ENCODE results near the gene ADCK2.
"Not testable (repeated sequence)": the region's sequence is repeated elsewhere in the genome, so short reads cannot be mapped to it uniquely, and the experiment has no call there.

Gene ADCK2

DNA sequence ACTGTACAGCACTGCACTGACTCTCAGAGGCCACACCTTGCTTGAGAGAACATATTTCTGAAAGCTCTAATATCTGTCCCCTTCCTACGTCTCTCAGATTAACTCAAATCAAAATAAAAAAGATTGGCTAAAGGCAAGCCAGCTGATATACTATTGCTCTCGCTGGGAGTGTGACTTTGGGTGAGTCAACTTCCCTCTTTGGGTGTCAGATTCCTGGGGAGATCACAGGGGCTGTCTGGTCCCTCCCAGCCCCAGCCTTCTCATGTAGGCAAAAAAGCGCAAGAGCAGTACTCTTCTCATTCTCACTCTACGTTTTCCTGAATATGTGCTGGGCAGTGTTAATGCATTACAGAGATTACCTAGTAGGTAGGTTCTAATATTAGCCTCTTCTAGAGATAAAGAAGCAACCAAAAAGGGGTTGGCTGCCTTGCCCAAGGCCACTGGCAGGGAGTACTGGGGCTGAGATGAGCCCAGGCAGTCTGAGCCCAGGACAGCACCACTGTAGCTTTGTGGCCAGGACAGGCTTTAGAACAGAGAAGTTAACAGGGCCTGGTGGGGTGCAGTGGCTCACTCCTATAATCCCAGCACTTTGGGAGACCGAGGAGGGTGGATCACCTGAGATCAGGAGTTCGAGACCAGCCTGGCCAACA, 23.1 kb upstream of the ADCK2 start:
- DNase-seq, result no peak

DNA sequence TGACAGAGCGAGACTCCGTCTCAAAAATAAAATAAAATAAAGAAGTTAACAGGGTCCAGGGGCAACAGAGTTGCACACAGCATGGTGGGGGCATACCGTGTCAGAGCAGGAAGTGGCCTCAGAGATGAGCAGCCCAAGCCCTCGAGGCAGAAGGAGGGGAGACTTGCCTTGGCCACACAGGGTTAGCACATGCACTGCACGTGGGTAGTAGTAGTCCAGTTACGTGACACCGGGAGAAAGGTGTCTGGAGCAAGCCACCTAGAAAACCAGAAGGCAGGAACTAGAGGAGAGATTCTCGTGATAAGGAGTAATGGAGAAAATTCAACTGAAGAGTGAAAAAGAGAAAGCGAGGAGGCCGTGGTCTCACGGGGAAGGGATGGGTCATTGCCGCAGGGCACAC, 22.4 kb upstream of the ADCK2 start:
- DNase-seq, result no peak

DNA sequence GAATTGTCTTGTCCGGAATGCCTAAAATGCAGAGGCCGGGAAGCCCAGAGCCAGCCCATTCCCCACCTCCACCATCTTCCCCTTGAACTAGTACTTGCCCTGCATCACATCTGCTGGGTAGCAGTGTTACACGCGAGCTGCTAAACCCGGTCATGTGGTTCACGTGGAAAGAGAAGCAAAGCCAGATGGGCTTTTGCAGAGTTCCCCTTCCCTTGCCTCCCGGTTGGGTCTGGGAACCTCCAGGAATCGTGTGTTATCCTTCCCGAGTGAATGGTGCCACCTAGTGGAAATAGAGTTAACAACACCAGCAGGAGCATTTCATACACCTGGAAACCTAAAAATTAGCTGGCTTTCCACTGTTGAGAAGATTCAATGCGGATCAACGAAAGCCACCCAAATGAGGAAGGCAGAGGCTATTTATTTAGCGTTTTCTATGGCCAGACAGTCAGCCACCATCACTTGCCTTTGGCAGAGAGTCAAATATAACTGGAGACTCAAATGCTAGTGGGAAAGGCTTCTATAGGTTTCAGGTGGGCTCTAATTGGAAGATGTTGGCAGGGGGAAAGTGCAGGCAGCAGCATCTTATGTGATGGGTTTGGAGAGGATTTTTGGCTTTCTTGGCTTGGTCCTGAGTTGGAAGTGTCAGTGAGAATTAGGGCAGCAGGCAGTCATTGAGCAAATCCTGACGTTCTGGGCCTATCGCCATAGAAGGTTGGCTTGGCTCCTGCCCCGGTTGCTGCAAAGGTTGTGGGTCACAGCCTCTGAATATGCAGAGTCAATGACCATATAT, 19.2 kb upstream of the ADCK2 start:
- DNase-seq, result no peak

DNA sequence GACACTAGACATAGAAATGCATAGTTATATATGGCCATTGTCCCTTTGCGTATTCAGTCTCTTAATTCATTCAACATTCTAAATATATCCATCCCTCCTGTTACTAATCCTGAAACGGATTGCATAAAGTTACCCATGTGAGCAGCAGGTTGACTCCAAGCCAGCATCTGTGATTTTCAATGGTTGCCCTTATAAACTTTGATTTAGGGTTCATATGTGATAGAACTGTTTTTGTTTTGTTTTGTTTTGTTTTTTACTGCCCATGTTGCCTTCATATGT, 18.7 kb upstream of the ADCK2 start:
- no peak for DNase-seq

DNA sequence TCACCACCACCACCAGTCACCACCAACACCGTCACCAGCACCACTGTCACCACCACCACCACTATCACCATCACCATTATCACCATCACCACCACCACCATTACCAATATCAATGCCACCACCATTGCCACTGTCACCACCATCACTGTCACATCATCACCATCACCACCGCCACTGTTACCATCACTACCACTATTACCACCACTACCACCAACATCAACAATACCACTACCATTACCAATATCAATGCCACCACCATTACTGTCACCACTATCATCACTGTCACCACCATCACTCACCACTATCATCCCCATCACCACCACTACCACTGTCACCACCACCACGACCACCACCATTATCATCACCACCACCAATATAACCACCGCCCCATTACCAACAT, 18.1 kb upstream of the ADCK2 start:
- no peak for DNase-seq

DNA sequence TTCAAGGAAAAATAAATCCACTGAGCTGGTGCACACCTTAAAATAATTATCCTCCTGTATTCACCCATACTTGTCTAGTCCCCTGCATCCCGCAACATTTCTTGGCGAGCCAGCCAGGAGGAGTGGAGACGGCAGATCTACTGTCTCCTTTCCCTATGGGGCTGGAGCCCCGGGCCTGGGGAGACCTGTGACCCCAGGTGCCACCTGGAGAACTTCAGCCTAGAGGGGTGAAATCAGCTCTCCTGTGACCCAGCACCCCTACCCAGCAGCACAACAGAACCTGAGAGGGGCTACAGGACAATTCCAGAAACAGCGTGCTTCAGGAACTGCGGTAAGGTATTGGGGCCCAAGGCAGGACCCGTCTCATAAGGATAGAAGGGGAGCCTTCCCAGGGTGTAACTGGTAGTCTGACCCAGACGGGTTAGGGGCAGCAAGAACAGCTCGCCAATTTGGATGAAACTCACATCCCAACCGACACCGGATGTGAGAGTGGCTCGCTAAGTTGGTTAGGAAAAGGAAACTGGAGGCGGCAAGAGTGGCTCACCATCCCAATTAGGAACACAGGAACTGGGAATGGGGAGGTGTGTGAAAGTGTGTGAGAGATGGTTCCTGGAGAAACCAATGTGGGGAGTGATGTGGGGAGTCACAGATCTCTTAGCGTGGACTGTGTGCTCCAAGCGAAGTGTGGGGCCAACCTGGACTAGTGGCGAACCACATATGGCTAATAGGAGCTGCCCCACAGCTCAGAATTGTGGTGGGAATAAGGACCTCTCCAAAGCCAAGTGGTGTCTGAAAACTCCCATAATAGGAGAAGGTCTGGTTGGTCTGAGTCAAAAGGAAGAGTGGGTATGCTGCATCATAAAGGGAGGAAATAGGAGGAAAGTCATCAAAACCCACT, 17.0 kb upstream of the ADCK2 start:
- no peak for DNase-seq

DNA sequence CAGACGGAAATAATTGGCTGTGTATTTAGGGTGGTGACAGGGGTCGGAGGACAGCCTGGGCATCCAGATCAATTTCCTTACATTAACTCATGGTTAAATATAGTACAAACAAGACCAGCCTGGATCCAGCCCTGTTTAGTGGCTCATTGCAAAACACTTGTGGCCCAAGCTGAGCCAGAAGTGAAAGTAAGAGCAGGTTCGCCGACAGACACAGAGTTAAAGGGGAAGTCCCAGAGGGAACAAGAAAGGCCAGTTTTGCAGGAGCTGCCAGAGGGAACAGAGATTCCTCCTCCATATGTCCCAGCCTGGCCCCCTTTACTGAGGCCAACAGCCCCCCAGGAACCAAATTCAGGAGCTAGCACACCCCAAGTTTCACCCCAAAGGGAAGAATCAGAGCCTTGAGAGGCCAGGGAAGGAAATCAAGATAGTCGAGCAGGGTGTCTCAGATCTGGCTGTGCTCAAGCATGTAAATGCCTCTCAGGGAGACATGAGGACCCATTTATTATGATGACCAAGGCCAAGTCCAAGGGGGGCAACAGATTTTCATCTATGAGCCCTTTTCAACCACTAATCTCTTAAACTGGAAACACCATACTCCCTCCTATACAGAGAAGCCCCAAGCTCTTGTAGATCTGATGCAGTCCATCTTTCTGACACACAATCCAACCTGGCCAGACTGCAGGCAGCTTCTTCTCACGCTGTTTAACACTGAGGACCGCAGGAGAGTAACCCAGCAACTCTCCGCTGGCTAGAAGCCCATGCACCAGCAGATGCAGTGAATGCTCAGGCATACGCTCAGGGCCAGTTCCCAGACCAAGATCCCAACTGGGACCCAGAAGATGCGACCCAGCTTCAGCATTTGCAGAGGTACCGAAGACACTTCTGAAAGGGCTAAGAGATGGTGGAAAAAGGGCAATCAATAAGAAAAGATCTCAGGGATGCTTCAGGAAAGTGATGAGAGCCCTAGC, 15.9 kb upstream of the ADCK2 start:
- DNase-seq, result no peak

DNA sequence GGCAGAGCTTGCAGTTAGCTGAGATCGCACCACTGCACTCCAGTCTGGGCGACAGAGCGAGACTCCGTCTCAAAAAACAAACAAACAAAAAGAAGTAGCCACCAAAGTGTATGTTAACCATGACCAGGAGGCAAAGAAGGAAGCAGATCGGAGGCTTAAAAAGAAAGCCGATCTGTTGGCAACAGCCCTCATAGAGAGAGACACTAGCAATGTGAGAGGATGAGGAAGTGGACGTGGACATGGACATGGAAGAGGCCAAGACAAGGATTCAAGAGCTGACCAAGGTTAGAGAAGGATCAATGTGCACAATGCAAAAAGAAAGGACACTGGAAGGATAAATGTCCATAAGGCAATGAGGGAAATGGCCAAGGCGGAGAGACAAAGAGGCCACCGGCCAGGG, 14.9 kb upstream of the ADCK2 start:
- DNase-seq, result no peak

DNA sequence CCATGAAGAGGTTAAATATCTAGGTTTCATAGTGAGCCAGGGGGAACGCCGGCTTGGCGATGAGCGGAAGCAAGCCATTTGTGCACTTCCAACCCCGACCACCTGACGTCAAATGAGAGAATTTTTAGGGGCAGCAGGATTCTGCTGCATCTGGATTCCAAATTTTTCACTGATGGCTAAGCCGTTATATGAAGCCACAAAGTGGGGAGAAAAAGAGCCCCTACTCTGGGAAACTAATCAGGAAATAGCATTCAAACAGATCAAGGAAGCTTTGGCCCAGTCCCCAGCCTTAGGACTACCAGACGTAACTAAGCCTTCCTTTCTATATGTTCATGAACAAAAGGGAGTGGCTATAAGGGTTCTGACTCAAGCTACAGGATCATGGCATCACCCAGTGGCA, 12.9 kb upstream of the ADCK2 start:
- DNase-seq, result no peak

DNA sequence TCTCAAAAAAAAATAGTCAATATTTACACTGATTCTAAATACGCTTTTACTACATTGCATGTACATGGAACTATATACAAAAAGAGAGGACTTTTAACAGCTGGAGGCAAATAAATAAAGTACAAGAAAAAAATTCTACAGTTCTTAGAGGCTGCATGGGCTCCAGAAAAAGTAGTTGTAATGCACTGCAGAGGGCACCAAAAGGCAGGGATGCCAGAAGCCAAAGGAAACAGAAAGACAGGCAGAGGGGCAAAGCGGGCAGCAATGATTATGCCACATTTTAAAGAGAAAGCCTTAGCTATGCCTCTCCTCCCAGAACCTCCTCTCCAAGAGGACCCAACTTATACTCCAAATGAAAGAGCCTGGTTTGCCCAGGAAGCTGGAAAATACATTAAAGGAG, 11.6 kb upstream of the ADCK2 start:
- no peak for DNase-seq

DNA sequence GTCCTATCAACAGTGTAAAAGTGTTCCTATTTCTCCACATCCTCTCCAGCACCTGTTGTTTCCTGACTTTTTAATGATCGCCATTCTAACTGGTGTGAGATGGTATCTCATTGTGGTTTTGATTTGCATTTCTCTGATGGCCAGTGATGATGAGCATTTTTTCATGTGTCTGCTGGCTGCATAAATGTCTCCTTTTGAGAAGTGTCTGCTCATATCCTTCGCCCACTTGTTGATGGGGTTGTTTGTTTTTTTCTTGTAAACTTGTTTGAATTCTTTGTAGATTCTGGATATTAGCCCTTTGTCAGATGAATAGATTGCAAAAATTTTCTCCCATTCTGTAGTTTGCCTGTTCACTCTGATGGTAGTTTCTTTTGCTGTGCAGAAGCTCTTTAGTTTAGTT, 9.8 kb upstream of the ADCK2 start:
- DNase-seq, result not testable (repeated sequence)

DNA sequence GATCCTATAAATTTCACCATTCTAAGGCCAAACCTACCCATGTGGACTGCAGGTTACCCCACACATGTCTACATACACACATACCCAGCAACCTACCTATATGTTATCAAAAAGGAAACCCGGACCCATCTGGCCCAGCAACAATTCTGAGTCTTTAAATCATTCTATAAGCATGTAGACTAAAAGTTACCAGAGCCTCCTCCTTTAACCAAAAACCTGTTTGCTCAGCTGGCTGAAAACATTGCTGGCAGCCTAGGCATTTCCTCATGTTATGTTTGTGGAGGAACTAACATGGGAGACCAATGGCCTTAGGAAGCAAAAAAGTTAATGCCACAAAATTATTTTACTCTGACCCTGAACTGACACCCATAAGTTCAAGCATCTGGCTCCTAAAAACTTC, 5.3 kb upstream of the ADCK2 start:
- no peak for DNase-seq

DNA sequence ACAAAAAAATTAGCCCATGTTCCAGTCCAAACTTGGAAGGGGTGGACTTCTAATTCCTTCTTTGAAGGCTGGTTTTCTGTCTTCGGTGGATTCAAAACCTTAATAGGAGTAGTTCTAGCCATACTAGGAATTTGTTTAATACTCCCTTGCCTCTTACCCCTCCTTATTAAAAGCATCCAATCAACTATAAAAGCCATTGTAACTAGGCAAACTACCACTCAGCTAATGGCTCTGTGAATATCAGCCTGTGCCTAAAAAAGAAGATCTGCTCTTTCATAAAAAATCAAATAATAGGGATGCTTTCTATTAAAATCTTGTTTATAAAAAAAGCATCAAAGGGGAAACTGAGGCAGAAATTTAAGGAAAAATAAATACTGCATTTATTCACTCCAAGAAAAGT, 4.1 kb upstream of the ADCK2 start:
- no peak for DNase-seq

DNA sequence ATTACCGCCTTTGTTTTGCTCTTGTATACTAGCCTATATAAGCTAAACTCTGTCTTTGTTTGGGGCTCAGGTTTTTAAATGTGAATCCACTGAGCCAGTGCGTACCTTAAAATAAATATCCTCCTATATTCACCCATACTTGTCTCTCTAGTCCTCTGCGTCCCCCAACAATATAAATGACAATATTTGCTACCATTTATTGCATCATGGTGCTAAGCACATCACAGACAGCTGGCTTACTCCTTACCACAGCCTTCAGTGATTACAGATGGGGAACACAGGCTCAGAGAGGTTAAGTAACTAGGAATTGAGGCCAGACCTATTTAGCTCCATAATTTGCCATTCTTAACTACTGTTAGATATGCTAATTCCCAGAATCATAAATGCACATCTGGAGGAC, 3.4 kb upstream of the ADCK2 start:
- DNase-seq, result no peak

DNA sequence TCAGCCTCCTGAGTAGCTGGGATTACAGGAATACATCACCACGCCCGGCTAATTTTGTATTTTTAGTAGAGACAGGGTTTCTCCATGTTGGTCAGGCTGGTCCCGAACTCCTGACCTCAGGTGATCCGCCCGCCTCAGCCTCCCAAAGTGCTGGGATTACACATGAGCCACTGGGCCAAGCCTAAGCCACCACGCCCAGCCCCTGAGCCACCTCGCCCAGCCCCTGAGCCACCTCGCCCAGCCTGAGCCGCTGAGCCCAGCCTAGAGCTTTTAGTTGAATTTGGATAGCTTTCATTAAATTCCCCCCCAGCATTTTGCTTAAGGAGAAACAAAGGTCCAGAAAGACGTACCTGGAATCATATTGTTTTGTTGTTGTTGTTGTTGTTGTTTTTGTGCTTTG, 2.9 kb upstream of the ADCK2 start:
- not testable (repeated sequence) for DNase-seq

DNA sequence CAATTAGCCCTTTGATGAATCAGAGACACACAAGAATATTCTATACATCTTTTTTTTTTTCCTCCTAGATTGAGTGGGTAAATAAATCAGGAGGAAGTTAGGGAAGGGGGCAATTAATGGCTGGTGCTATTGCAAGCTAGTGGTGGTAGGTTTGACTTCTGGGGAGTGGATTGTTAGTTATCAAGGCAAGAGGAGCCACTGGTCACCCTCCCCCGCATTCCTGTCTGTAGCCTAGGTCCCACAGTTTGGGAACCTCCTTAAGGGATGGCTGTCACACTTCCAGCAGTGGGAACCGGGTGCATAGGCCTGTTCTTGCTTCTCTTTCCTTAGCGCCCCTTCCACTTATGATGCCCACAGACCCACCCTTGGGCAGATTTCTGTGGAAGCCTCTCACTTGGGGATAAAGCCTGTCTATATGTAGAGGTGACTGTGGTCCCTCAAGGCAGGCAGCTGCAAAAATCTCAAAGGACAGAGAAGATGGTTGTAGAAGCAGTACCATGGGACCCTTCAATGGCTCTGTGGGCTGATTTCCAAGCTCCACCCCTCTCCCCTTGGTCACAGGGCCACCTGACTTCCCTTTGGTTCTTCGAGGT, 2.3 kb upstream of the ADCK2 start:
- no peak for DNase-seq

DNA sequence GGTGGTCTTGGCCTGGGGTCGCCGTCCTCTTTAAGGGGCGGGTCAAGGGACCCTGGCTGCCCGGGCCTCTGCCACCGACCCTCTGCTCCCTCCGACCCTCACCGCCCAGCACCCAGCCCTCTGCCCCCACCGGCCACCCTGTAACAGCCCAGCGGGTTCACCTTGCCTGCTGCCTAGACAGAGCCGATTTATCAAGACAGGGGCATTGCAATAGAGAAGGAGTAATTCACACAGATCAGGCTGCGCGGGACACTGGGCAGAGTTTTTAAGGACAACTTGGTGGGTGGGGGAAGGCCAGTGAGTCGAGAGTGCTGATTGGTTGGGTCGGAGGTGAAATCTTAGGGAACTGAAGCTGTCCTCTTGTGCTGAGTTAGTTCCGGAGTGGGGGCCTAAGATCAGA, 779 bp upstream of the ADCK2 start:
- no peak for DNase-seq

DNA sequence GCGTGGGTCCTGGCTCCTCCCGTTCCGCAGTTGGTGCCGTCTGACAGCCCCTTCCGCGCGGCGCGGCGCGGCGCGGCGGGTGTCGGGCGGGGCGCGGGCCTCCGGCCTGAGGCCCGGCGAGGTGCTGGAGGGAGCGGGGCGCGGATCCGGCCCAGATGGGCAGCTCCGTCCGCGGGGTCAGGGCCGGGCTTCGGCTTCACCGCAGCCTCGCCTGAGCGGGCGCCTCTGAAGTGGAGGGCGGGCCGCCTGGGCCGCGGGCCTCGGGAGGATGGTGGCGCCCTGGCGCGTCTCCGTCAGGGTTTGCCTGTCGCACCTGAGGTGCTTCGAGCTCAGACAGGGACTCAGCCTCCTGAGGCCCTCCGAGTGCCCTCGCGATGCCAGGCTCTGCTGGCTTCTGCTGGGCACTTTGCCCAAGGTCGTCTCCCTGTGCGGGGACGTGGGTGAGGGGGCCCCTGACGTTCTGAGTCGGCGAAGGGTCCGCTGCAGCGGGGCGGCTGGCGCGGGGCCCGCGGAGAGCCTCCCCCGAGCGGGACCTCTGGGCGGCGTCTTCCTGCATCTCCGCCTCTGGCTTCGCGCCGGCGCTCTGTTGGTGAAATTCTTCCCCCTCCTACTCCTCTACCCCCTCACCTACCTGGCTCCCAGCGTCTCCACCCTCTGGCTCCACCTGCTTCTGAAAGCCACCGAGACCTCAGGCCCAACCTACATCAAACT, 473 bp downstream of the ADCK2 start:
- DNase-seq, result peak; percentile 42

DNA sequence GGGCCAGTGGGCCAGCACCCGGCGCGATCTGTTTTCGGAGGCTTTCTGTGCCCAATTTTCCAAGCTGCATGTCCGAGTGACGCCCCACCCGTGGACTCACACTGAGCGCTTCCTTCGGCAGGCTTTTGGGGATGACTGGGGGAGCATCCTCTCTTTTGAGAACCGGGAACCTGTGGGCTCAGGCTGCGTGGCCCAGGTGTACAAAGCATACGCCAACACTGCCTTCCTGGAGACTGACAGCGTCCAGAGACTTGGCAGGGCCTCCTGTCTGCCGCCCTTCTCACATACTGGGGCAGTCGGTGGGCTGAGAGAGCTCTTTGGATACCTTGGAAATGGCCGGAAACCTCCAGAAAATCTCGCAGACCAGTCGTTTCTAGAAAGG, 1.0 kb downstream of the ADCK2 start:
- no peak for DNase-seq

DNA sequence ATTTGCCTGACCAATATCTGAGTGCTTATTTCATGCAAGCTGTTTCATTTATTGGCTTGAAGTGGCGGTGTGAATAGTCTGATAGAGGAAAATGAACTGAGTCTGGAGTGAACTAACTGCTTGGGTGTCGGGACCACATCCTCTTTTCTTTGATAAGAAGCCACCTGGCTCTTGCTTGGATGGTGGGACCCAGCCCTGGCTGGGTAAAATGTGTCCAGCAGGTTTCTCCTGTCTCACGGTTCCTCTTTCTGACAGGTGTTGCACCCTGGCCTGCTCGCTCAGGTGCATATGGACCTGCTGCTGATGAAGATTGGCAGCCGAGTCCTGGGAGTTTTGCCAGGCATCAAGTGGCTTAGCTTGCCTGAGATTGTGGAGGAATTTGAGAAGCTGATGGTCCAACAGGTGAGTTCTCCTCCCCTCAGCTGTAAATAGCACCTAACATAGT, 1.6 kb downstream of the ADCK2 start:
- DNase-seq, result no peak

DNA sequence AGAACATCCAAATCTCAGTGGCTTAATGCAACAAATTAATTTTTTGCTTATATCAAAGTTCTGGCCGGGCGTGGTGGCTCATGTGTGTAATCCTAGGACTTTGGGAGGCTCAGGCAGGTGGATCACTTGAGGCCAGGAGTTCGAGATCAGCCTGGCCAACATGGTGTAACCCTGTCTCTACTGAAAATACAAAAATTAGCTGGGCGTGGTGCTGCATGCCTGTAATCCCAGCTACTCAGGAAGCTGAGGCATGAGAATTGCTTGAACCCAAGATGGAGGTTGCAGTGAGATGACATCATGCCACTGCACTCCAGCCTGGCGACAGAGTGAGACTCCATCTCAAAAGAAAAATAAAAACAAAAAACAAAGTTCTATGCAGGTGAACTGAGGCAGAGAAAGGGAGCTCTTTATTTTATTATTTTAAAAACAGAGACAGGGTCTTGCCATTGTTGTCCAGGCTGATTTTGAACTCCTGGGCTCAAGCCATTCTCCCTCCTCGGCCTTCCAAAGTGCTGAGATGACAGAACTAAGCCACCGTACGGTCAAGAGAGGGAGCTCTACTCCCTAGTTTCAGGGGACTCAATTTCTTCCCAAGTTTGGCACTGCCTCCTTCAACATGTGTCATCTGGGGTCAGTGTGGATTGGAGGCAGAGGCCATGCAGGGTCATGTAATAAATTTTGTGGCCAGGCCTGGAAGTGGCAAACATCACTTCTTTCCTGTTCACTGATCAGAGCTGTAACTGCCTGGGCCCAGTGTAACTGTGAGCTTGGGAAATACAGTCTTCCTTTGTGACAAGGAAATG, 2.4 kb downstream of the ADCK2 start:
- DNase-seq, result no peak

All from activated T-cell treated with anti-CD3 and anti-CD28 coated beads for 4 hours (primary cell).